Neural crest cell (in vitro differentiated cells): ENCODE measurements around the gene GPC6. TPM values are rescaled to one million over a fixed set of nuclear protein-coding genes. Genes with fewer than 3 reads are reported as not detected.

Experiments used
- DNase-seq: peaks from one replicate; pipeline ENCODE4 v3.0.0; 2021; ENCODE audit warnings: low read depth, mixed read lengths, low spot score
- H3K27ac Mint-ChIP-seq: one replicate; pipeline ENCODE4 v1.8.0; 2021; ENCODE audit warnings: mild to moderate bottlenecking, mixed read lengths; ENCODE audit not compliant: unreplicated experiment
- H3K27me3 Mint-ChIP-seq: 2 replicates; pipeline ENCODE4 v1.8.0; 2021; ENCODE audit warnings: low read depth, mild to moderate bottlenecking, mixed read lengths
- H3K36me3 Mint-ChIP-seq: 2 replicates; pipeline ENCODE4 v1.8.0; 2021; ENCODE audit warnings: low read depth, mild to moderate bottlenecking, mixed read lengths
- H3K4me1 Mint-ChIP-seq: 2 replicates; pipeline ENCODE4 v1.8.0; 2021; ENCODE audit warnings: mixed read lengths
- H3K4me3 Mint-ChIP-seq: one replicate; pipeline ENCODE4 v1.8.0; 2021; ENCODE audit warnings: mild to moderate bottlenecking, mixed read lengths
- H3K9me3 Mint-ChIP-seq: 2 replicates; pipeline ENCODE4 v1.8.0; 2021; ENCODE audit warnings: mixed read lengths
- CTCF ChIP-seq: fragments of 200-600 bp; sonication (generic); conservative IDR thresholded peaks from 2 replicates; pipeline ENCODE4 v1.5.0; 2021; ENCODE audit warnings: antibody characterized with exemption, mild to moderate bottlenecking
- total RNA-seq: library from RNA; stranded (reverse); gene quantifications from 2 replicates; pipeline ENCODE4 v1.2.1, GENCODE V29; 2021

The GPC6 gene
- total RNA-seq, 1 donor from 2014 or later, result 13.4 TPM

- Mint-ChIP-seq H3K36me3 (no peaks in the 10 kb centered on the region), H3K4me3 (no peak overlapping the region), H3K9me3 (peaks cover 6% of the 10 kb centered on the region), H3K27me3 (no peaks in the 10 kb centered on the region), H3K4me1 (no peaks in the 10 kb centered on the region), H3K27ac (no peak overlapping the region)
- no peak for DNase-seq
- no peak for TF ChIP-seq CTCF
Observed at GRCh38 chr13:94263038-94263437, 1036.4 kb downstream of the GPC6 start.

GRCh38 chr13:94267581-94268366 is 1041.2 kb downstream of the GPC6 start:
- H3K27ac Mint-ChIP-seq, result no peak overlapping the region
- no peaks in the 10 kb centered on the region for H3K4me1 Mint-ChIP-seq
- DNase-seq, result no peak
- no peak overlapping the region for H3K4me3 Mint-ChIP-seq
- TF ChIP-seq CTCF, result no peak
- peaks cover 2% of the 10 kb centered on the region for H3K36me3 Mint-ChIP-seq
- no peaks in the 10 kb centered on the region for H3K27me3 Mint-ChIP-seq
- H3K9me3 Mint-ChIP-seq, result peaks cover 6% of the 10 kb centered on the region

GRCh38 chr13:94268661-94269060 is 1042.1 kb downstream of the GPC6 start:
- peaks cover 6% of the 10 kb centered on the region for H3K9me3 Mint-ChIP-seq
- no peaks in the 10 kb centered on the region for H3K4me1 Mint-ChIP-seq
- H3K27me3 Mint-ChIP-seq, result no peaks in the 10 kb centered on the region

GRCh38 chr13:94269557-94269956 is 1043.0 kb downstream of the GPC6 start:
- TF ChIP-seq CTCF, result no peak
- Mint-ChIP-seq H3K27me3 (no peaks in the 10 kb centered on the region), H3K9me3 (peaks cover 6% of the 10 kb centered on the region), H3K36me3 (peaks cover 2% of the 10 kb centered on the region), H3K4me1 (no peaks in the 10 kb centered on the region), H3K4me3 (no peak overlapping the region), H3K27ac (no peak overlapping the region)
- no peak for DNase-seq

More at GRCh38 chr13:94268661-94269060, 1042.1 kb downstream of the GPC6 start:
- no peak for DNase-seq
- H3K4me3 Mint-ChIP-seq, result no peak overlapping the region
- no peak overlapping the region for H3K27ac Mint-ChIP-seq
- H3K36me3 Mint-ChIP-seq, result peaks cover 2% of the 10 kb centered on the region
- no peak for TF ChIP-seq CTCF

- no peak for DNase-seq
- H3K36me3 Mint-ChIP-seq, result peaks cover 2% of the 10 kb centered on the region
- peaks cover 2% of the 10 kb centered on the region for H3K9me3 Mint-ChIP-seq
- no peak overlapping the region for H3K4me3 Mint-ChIP-seq
- H3K4me1 Mint-ChIP-seq, result no peaks in the 10 kb centered on the region
- H3K27ac Mint-ChIP-seq, result no peak overlapping the region
- no peaks in the 10 kb centered on the region for H3K27me3 Mint-ChIP-seq
- TF ChIP-seq CTCF, result no peak
Observed at GRCh38 chr13:94270556-94270955, 1043.9 kb downstream of the GPC6 start.
